ENCODE data around the gene CMSS1.

CMSS1 gene

DNA sequence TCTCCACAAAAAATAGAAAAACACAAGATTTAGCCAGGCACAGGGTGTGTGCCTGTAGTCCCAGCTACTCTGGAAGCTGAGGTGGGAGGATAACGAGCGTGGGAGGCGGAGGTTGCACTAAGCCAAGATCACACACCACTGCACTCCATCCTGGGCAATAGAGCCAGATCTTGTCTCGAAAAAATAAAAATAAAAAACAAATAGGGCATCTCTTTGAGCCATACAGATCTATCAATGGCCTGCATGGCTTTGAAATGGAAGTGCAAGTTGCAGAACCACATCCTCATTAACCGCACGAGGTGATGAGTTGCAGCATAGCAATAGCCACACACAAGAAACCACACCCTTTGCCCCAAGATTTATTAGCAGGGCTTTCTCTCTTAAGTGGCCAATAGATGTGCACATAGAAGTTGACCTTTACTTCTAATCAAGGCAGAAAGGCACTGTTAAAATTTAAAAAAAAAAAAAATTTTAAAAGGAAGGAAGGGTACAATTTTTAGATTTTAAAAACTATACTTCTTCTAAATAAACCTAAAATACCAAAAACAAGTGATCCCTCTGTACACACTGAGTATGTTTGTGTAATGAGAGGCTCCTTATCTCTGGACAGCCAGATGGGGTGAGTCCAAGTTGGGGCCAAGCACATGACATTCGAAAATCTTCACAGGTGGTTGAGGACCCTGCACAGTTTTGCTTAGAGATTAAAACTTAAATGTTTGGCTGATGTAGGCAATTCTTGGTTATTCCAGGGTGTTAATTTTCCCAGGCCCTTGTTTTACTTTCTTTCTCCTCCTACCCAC is 243.2 kb downstream of the CMSS1 start:
- no peak overlapping the region for H2AFZ ChIP-seq (ENCODE audit: low read length)
- H3K79me2 ChIP-seq (ENCODE audit: low read length), result no peaks in the 10 kb centered on the region
- TF ChIP-seq EZH2phosphoT487 (IDR thresholded peaks at IDR 0.05; ENCODE audit: low read length) (no peak), EZH2 (optimal IDR thresholded peaks at IDR 0.05; ENCODE audit: low read depth, low read length) (no peak)
- TF ChIP-seq, protein P1, sequence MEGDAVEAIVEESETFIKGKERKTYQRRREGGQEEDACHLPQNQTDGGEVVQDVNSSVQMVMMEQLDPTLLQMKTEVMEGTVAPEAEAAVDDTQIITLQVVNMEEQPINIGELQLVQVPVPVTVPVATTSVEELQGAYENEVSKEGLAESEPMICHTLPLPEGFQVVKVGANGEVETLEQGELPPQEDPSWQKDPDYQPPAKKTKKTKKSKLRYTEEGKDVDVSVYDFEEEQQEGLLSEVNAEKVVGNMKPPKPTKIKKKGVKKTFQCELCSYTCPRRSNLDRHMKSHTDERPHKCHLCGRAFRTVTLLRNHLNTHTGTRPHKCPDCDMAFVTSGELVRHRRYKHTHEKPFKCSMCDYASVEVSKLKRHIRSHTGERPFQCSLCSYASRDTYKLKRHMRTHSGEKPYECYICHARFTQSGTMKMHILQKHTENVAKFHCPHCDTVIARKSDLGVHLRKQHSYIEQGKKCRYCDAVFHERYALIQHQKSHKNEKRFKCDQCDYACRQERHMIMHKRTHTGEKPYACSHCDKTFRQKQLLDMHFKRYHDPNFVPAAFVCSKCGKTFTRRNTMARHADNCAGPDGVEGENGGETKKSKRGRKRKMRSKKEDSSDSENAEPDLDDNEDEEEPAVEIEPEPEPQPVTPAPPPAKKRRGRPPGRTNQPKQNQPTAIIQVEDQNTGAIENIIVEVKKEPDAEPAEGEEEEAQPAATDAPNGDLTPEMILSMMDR (IDR thresholded peaks at IDR 0.05; ENCODE audit: low read length), result no peak
- no peaks in the 10 kb centered on the region for H3F3A ChIP-seq (ENCODE audit: insufficient read depth, low read length)
- DNase-seq, result no peak
- no peak overlapping the region for H3K4me2 ChIP-seq (ENCODE audit: low read depth, low read length)
- no peaks in the 10 kb centered on the region for H3K9me3 ChIP-seq (replicated peaks; ENCODE audit: insufficient read depth, low read length)
- no peak overlapping the region for H3K9ac ChIP-seq (ENCODE audit: low read length)
- H3K9me2 ChIP-seq (replicated peaks; ENCODE audit: insufficient read depth, low read length), result no peaks in the 10 kb centered on the region
- H4K20me1 ChIP-seq (ENCODE audit: insufficient read depth, low read length), result no peaks in the 10 kb centered on the region
- no peak overlapping the region for H3K4me3 ChIP-seq (ENCODE audit: low read length)
- H3K27ac ChIP-seq (ENCODE audit: low read length), result no peak overlapping the region
- H3K27me3 ChIP-seq (replicated peaks; ENCODE audit: insufficient read depth, low read length), result no peaks in the 10 kb centered on the region
- H3K36me3 ChIP-seq (replicated peaks; ENCODE audit: insufficient read depth, low read length), result no peaks in the 10 kb centered on the region
- H3K4me1 ChIP-seq (ENCODE audit: low read length), result no peaks in the 10 kb centered on the region

DNA sequence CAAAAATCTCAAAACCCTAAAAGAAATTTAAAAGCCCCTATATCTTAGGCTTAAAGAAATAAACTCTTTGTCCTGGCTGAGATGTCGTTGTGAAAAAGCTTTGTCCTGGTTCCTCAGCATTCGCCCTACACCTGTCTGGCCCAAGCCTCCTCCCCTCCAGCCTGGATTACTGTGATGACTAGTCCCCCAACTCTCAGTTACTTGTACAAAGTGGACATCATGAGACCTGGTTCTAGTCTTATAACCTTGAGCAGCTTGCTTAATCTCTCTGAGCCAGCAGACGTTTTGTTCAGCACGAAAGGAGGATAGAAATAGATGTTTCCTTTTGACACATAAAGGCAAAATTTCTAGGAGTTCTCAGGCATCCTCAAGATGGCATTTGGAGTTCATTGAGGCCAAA is 245.0 kb downstream of the CMSS1 start:
- Histone ChIP-seq H4K20me1 (ENCODE audit: insufficient read depth, low read length) (no peaks in the 10 kb centered on the region), H3K4me1 (ENCODE audit: low read length) (no peaks in the 10 kb centered on the region), H3K27ac (ENCODE audit: low read length) (no peak overlapping the region), H3K9me2 (replicated peaks; ENCODE audit: insufficient read depth, low read length) (no peaks in the 10 kb centered on the region), H3K79me2 (ENCODE audit: low read length) (no peaks in the 10 kb centered on the region), H3K27me3 (replicated peaks; ENCODE audit: insufficient read depth, low read length) (no peaks in the 10 kb centered on the region), H3K9me3 (replicated peaks; ENCODE audit: insufficient read depth, low read length) (no peaks in the 10 kb centered on the region), H3F3A (ENCODE audit: insufficient read depth, low read length) (no peaks in the 10 kb centered on the region), H3K36me3 (replicated peaks; ENCODE audit: insufficient read depth, low read length) (no peaks in the 10 kb centered on the region), H3K9ac (ENCODE audit: low read length) (no peak overlapping the region), H2AFZ (ENCODE audit: low read length) (no peak overlapping the region), H3K4me3 (ENCODE audit: low read length) (no peak overlapping the region), H3K4me2 (ENCODE audit: low read depth, low read length) (no peak overlapping the region)
- DNase-seq, result no peak
- TF ChIP-seq, protein P1 (IDR thresholded peaks at IDR 0.05; ENCODE audit: low read length), result no peak
- no peak for TF ChIP-seq EZH2 (optimal IDR thresholded peaks at IDR 0.05; ENCODE audit: low read depth, low read length)
- TF ChIP-seq EZH2phosphoT487 (IDR thresholded peaks at IDR 0.05; ENCODE audit: low read length), result no peak

DNA sequence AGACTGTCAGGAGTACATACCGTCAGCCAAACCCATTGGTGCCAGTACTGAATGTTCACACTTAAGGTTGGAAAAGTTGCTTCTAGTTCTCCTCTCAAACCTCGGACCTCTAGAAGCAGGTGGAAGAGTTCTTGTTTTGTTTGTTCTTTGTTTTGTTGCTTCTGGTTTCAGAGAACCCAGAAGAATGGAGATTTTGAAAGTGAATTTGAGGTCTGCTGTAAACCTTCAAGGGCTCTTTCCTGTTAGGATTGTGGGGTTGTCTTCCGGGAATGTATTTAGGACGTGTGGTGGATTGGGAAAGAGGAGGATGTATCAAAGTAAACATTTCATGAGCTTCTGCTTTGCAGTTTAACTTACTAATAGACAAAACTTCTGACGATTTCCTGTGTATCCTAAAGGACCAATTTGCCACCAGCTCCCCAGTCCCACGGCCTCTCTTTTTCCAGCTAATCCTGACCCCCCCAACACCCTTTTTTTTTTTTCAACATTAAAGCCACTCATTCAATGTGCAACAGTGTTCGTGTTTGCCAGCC is 246.3 kb downstream of the CMSS1 start:
- H3K4me3 ChIP-seq (ENCODE audit: low read length), result no peak overlapping the region
- no peak overlapping the region for H3K9ac ChIP-seq (ENCODE audit: low read length)

More for the DNA sequence above, 246.3 kb downstream of the CMSS1 start:
- no peak overlapping the region for H2AFZ ChIP-seq (ENCODE audit: low read length)
- no peak overlapping the region for H3K4me2 ChIP-seq (ENCODE audit: low read depth, low read length)
- H4K20me1 ChIP-seq (ENCODE audit: insufficient read depth, low read length), result no peaks in the 10 kb centered on the region
- no peak overlapping the region for H3K27ac ChIP-seq (ENCODE audit: low read length)
- no peaks in the 10 kb centered on the region for H3K27me3 ChIP-seq (replicated peaks; ENCODE audit: insufficient read depth, low read length)
- H3K9me2 ChIP-seq (replicated peaks; ENCODE audit: insufficient read depth, low read length), result no peaks in the 10 kb centered on the region
- no peaks in the 10 kb centered on the region for H3K9me3 ChIP-seq (replicated peaks; ENCODE audit: insufficient read depth, low read length)
- H3K36me3 ChIP-seq (replicated peaks; ENCODE audit: insufficient read depth, low read length), result no peaks in the 10 kb centered on the region
- H3K79me2 ChIP-seq (ENCODE audit: low read length), result no peaks in the 10 kb centered on the region
- no peak for DNase-seq
- no peaks in the 10 kb centered on the region for H3K4me1 ChIP-seq (ENCODE audit: low read length)
- H3F3A ChIP-seq (ENCODE audit: insufficient read depth, low read length), result no peaks in the 10 kb centered on the region
- no peak for TF ChIP-seq EZH2phosphoT487 (IDR thresholded peaks at IDR 0.05; ENCODE audit: low read length)
- TF ChIP-seq EZH2 (optimal IDR thresholded peaks at IDR 0.05; ENCODE audit: low read depth, low read length), result no peak
- TF ChIP-seq, protein P1 (IDR thresholded peaks at IDR 0.05; ENCODE audit: low read length), result no peak

All from MM.1S (cell line).